Measurements from ENCODE around the gene FAM219A.

GRCh38 chr9:34446468-34446891 lies 11.9 kb downstream of the FAM219A start:
- no peak for TF ChIP-seq CTCF (conservative IDR thresholded peaks at IDR 0.05)
- no peak for TF ChIP-seq ZFX (IDR thresholded peaks at IDR 0.05)

All from C4-2B (cell line).